ENCODE results near the gene DMD.

The DMD gene

DNA sequence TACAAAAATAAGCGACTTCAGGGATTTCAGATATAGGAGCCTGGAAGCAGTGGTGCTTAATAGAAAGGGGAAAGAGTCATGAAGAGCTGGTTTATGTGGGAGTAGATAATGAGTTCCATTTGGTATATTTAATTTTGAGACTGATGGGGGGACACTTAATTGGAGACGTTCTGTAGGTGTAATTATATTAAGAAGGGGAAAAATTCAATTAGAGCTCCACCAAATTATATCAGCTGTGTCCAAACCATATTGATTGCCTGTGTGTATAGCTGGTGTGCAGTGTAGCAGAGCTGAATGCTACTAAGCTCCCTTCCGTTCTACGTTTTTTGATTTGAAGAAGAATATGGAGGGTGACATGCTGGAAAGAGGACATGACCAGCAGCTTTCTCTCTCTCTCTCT, 282.3 kb downstream of the DMD start:
- Histone ChIP-seq H3K27me3 (ENCODE audit: insufficient read depth, low read length, poor library complexity, severe bottlenecking) (no peaks in the 10 kb centered on the region), H3K79me2 (ENCODE audit: insufficient read depth, low read length) (no peaks in the 10 kb centered on the region), H3K4me1 (ENCODE audit: insufficient read depth, low read length, poor library complexity, severe bottlenecking) (no peaks in the 10 kb centered on the region), H3K9ac (ENCODE audit: low read depth, low read length, poor library complexity, severe bottlenecking) (no peak overlapping the region), H3K9me3 (ENCODE audit: insufficient read depth, low read depth, low read length) (no peaks in the 10 kb centered on the region), H3K36me3 (ENCODE audit: insufficient read depth, low read length) (no peaks in the 10 kb centered on the region), H3K4me2 (ENCODE audit: low read depth, low read length, poor library complexity, severe bottlenecking) (no peak overlapping the region), H2AFZ (ENCODE audit: low read length) (no peak overlapping the region), H4K20me1 (ENCODE audit: insufficient read depth, low read length, poor library complexity, severe bottlenecking) (no peaks in the 10 kb centered on the region), H3F3A (ENCODE audit: low read depth) (no peaks in the 10 kb centered on the region), H3K9me2 (replicated peaks; ENCODE audit: low read depth, low read length) (no peaks in the 10 kb centered on the region), H3K4me3 (ENCODE audit: low read length, poor library complexity, severe bottlenecking) (no peak overlapping the region)
- TF ChIP-seq EZH2phosphoT487 (IDR thresholded peaks at IDR 0.05; ENCODE audit: borderline replicate concordance): no peak
- TF ChIP-seq CTCF (conservative IDR thresholded peaks at IDR 0.05; ENCODE audit: low read length): no peak

GRCh38 chrX:32896088-32896487, 315.3 kb downstream of the DMD start:
- H2AFZ ChIP-seq (ENCODE audit: low read length): no peak overlapping the region
- no peak overlapping the region for H3K4me3 ChIP-seq (ENCODE audit: low read length, poor library complexity, severe bottlenecking)
- no peak overlapping the region for H3K9ac ChIP-seq (ENCODE audit: low read depth, low read length, poor library complexity, severe bottlenecking)
- no peaks in the 10 kb centered on the region for H3K9me2 ChIP-seq (replicated peaks; ENCODE audit: low read depth, low read length)
- no peak overlapping the region for H3K4me2 ChIP-seq (ENCODE audit: low read depth, low read length, poor library complexity, severe bottlenecking)
- TF ChIP-seq CTCF (conservative IDR thresholded peaks at IDR 0.05; ENCODE audit: low read length): no peak
- H3K36me3 ChIP-seq (ENCODE audit: insufficient read depth, low read length): no peaks in the 10 kb centered on the region
- H3F3A ChIP-seq (ENCODE audit: low read depth): no peaks in the 10 kb centered on the region
- no peaks in the 10 kb centered on the region for H3K4me1 ChIP-seq (ENCODE audit: insufficient read depth, low read length, poor library complexity, severe bottlenecking)
- H3K9me3 ChIP-seq (ENCODE audit: insufficient read depth, low read depth, low read length): no peaks in the 10 kb centered on the region
- H3K79me2 ChIP-seq (ENCODE audit: insufficient read depth, low read length): no peaks in the 10 kb centered on the region
- no peaks in the 10 kb centered on the region for H4K20me1 ChIP-seq (ENCODE audit: insufficient read depth, low read length, poor library complexity, severe bottlenecking)
- H3K27me3 ChIP-seq (ENCODE audit: insufficient read depth, low read length, poor library complexity, severe bottlenecking): no peaks in the 10 kb centered on the region

DNA sequence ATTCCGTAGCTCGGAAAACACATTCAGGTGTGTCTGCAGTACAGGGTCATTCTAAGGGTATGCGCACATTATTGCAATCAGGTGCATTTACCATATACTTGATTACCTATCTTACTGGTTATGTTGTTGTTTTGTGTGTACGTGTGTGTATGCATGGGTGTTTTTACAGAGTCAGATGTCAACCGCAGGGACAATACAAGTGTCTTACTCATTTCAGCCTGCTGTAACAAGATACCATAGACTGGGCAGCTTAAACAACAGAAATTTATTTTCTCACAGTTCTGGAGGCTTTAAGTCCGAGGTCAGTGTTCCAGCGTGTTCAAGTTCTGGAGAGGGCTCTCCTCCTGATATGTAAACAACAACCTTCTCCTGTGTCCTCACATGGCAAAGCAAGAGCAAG, 316.7 kb downstream of the DMD start:
- Histone ChIP-seq H4K20me1 (ENCODE audit: insufficient read depth, low read length, poor library complexity, severe bottlenecking) (no peaks in the 10 kb centered on the region), H3K4me3 (ENCODE audit: low read length, poor library complexity, severe bottlenecking) (no peak overlapping the region), H3K9ac (ENCODE audit: low read depth, low read length, poor library complexity, severe bottlenecking) (no peak overlapping the region), H3K4me1 (ENCODE audit: insufficient read depth, low read length, poor library complexity, severe bottlenecking) (no peaks in the 10 kb centered on the region), H3K79me2 (ENCODE audit: insufficient read depth, low read length) (no peaks in the 10 kb centered on the region), H3F3A (ENCODE audit: low read depth) (no peaks in the 10 kb centered on the region), H2AFZ (ENCODE audit: low read length) (no peak overlapping the region), H3K9me2 (replicated peaks; ENCODE audit: low read depth, low read length) (no peaks in the 10 kb centered on the region), H3K4me2 (ENCODE audit: low read depth, low read length, poor library complexity, severe bottlenecking) (no peak overlapping the region), H3K9me3 (ENCODE audit: insufficient read depth, low read depth, low read length) (no peaks in the 10 kb centered on the region), H3K27me3 (ENCODE audit: insufficient read depth, low read length, poor library complexity, severe bottlenecking) (no peaks in the 10 kb centered on the region), H3K36me3 (ENCODE audit: insufficient read depth, low read length) (no peaks in the 10 kb centered on the region)
- TF ChIP-seq EZH2phosphoT487 (IDR thresholded peaks at IDR 0.05; ENCODE audit: borderline replicate concordance) (no peak), CTCF (conservative IDR thresholded peaks at IDR 0.05; ENCODE audit: low read length) (no peak)
